ENCODE measurements around the gene HDDC3. TPM values are rescaled to one million over a fixed set of nuclear protein-coding genes. Genes with fewer than 3 reads are reported as not detected.

The HDDC3 gene
- total RNA-seq, 1 experiment from 2014 or later, result 18.5 TPM

- H3K9me2 ChIP-seq (replicated peaks; ENCODE audit: low read length), result no peaks in the 10 kb centered on the region
Observed at GRCh38 chr15:90934256-90934948, 2.1 kb upstream of the HDDC3 start.

GRCh38 chr15:90933301-90933700, 952 bp upstream of the HDDC3 start:
- H3K36me3 ChIP-seq (ENCODE audit: low read depth, low read length), result 0 out of 2 replicates have a peak, but pooled peaks cover 2% of the 10 kb centered on the region
- TF ChIP-seq EZH2phosphoT487 (IDR thresholded peaks at IDR 0.05; ENCODE audit: borderline replicate concordance, low read length), result no peak
- TF ChIP-seq, protein P1, sequence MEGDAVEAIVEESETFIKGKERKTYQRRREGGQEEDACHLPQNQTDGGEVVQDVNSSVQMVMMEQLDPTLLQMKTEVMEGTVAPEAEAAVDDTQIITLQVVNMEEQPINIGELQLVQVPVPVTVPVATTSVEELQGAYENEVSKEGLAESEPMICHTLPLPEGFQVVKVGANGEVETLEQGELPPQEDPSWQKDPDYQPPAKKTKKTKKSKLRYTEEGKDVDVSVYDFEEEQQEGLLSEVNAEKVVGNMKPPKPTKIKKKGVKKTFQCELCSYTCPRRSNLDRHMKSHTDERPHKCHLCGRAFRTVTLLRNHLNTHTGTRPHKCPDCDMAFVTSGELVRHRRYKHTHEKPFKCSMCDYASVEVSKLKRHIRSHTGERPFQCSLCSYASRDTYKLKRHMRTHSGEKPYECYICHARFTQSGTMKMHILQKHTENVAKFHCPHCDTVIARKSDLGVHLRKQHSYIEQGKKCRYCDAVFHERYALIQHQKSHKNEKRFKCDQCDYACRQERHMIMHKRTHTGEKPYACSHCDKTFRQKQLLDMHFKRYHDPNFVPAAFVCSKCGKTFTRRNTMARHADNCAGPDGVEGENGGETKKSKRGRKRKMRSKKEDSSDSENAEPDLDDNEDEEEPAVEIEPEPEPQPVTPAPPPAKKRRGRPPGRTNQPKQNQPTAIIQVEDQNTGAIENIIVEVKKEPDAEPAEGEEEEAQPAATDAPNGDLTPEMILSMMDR (conservative IDR thresholded peaks at IDR 0.05; ENCODE audit: low read depth, low read length), result no peak
- TF ChIP-seq EZH2 (IDR thresholded peaks at IDR 0.05; ENCODE audit: low read length, unreplicated experiment), result no peak
- intact Hi-C loops (cut with micrococcal nuclease), result loop anchor here (5.0 to 10.0 kb wide), 2 partner anchors 59 to 102 kb away; partner anchors contain the start of gene PRC1
- no peak overlapping the region for H3K9ac ChIP-seq (ENCODE audit: low read length)
- no peaks in the 10 kb centered on the region for H4K20me1 ChIP-seq (ENCODE audit: low read length)
- no peak for ATAC-seq
- H3K9me3 ChIP-seq (ENCODE audit: low read length), result no peaks in the 10 kb centered on the region
- no peaks in the 10 kb centered on the region for H3F3A ChIP-seq (ENCODE audit: low read length, unreplicated experiment)
- H3K4me1 ChIP-seq (ENCODE audit: insufficient read depth, low read length), result peaks cover 39% of the 10 kb centered on the region
- no peak overlapping the region for H3K4me2 ChIP-seq (ENCODE audit: low read length)
- peaks cover 23% of the 10 kb centered on the region for H3K79me2 ChIP-seq (ENCODE audit: low read length)
- no peak for DNase-seq
- H3K27me3 ChIP-seq (ENCODE audit: low read length), result no peaks in the 10 kb centered on the region
- H3K4me3 ChIP-seq (ENCODE audit: low read length), result no peak overlapping the region
- H2AFZ ChIP-seq (ENCODE audit: low read length), result no peak overlapping the region
- ChIA-PET POLR2A (ENCODE audit: unreplicated experiment) (no interaction called here), CTCF (interaction anchor here (0.7 kb wide), 1 partner anchor 421 kb away, joined by 3 read pairs; no protein-coding TSS in a partner anchor)
- no TSS peak for BruUV-seq (replicated peaks)
- H3K9me2 ChIP-seq (replicated peaks; ENCODE audit: low read length), result no peaks in the 10 kb centered on the region
- H3K27ac ChIP-seq (ENCODE audit: low read length), result no peak overlapping the region

More at GRCh38 chr15:90934256-90934948, 2.1 kb upstream of the HDDC3 start:
- Histone ChIP-seq H3K4me2 (ENCODE audit: low read length) (peak overlapping the region; percentile 95), H3K9ac (ENCODE audit: low read length) (0 out of 2 replicates have a peak overlapping the region, but pooled peaks have one; percentile 6), H3K4me3 (ENCODE audit: low read length) (peak overlapping the region; percentile 87), H3K27me3 (ENCODE audit: low read length) (no peaks in the 10 kb centered on the region), H3F3A (ENCODE audit: low read length, unreplicated experiment) (no peaks in the 10 kb centered on the region), H3K79me2 (ENCODE audit: low read length) (peaks cover 23% of the 10 kb centered on the region), H2AFZ (ENCODE audit: low read length) (peak overlapping the region; percentile 83), H3K27ac (ENCODE audit: low read length) (no peak overlapping the region), H4K20me1 (ENCODE audit: low read length) (no peaks in the 10 kb centered on the region), H3K9me3 (ENCODE audit: low read length) (no peaks in the 10 kb centered on the region), H3K4me1 (ENCODE audit: insufficient read depth, low read length) (peaks cover 36% of the 10 kb centered on the region), H3K36me3 (ENCODE audit: low read depth, low read length) (0 out of 2 replicates have a peak, but pooled peaks cover 4% of the 10 kb centered on the region)
- TF ChIP-seq, protein P1 (conservative IDR thresholded peaks at IDR 0.05; ENCODE audit: low read depth, low read length), result peak; percentile 85
- no peak for TF ChIP-seq EZH2phosphoT487 (IDR thresholded peaks at IDR 0.05; ENCODE audit: borderline replicate concordance, low read length)
- TF ChIP-seq EZH2 (IDR thresholded peaks at IDR 0.05; ENCODE audit: low read length, unreplicated experiment), result no peak
- intact Hi-C loops (cut with micrococcal nuclease), result loop anchor here (5.0 to 10.0 kb wide), 2 partner anchors 58 to 100 kb away; partner anchors contain the start of gene PRC1
- BruUV-seq (replicated peaks), result no TSS peak
- POLR2A ChIA-PET (ENCODE audit: unreplicated experiment), result interaction anchor here (0.6 to 1.0 kb wide), 2 partner anchors 32 to 64 kb away, joined by 3 read pairs; no protein-coding TSS in a partner anchor
- ATAC-seq, result peak; percentile 37
- CTCF ChIA-PET, result interaction anchor here (0.7 to 2.1 kb wide), 3 partner anchors 15 to 286 kb away, joined by 3 to 9 read pairs (median 7); no protein-coding TSS in a partner anchor
- DNase-seq, result peak; percentile 88
